AML-193 (cell line): Measurements from ENCODE around the gene PRKG1.
"Not testable (repeated sequence)": the region's sequence is repeated elsewhere in the genome, so short reads cannot be mapped to it uniquely, and the experiment has no call there.

Experiments
- DNase-seq, 2 experiments: peaks; one replicate each; lab custom pipeline; 2025; lab: John Stamatoyannopoulos, UW

The PRKG1 gene

DNA sequence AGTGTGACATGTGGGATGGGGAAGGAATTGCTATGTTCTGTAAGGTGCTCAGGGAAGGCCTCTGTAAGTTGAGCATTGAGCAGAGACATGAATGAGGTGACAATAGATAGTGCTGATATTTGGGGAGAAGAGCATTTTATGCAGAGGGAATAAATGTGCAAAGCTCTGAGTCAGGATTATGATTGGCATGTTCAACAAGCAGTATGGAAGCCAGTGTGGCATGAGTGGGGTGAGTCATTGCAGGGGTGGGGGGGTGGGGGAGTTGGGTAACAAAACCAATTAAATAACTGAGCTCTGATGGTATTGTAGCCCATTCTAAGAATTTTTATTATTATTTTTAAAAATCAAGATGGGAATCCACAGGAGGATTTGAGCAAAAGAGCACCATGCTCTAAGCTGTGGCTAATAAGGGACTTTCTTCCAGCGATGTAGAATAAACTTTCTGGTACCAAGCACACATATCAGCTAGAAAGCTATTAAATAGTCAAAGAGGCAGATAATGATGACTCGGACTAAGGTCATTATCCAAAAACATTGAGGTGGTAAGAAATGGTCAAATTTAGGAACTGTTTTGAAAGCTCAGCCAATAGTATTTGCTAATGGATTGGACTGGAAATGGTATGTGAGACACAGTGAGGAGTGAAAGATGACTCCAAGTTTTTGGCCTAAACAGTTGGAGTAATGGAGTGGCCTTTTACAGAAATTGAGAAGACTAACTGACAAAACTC, 96.4 kb downstream of the PRKG1 start:
- no peak for DNase-seq

DNA sequence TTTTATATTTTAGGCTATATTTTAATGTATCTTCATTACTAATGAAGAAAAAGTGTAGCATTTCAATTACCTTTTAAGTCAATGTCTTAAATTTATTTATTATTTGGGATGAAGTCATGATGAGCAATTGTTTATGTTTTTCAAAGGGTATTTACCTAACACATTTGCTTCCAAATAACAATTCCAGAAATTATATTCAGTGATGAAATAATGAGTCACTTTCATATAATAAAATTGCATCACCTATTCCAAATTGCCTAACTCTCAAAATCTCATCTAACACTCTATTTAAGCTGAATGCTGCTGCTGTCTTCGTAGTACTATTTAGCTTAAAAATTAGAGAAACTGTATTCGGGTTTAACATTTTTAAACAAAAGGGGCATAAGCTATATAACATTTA, 97.7 kb downstream of the PRKG1 start:
- DNase-seq = no peak

DNA sequence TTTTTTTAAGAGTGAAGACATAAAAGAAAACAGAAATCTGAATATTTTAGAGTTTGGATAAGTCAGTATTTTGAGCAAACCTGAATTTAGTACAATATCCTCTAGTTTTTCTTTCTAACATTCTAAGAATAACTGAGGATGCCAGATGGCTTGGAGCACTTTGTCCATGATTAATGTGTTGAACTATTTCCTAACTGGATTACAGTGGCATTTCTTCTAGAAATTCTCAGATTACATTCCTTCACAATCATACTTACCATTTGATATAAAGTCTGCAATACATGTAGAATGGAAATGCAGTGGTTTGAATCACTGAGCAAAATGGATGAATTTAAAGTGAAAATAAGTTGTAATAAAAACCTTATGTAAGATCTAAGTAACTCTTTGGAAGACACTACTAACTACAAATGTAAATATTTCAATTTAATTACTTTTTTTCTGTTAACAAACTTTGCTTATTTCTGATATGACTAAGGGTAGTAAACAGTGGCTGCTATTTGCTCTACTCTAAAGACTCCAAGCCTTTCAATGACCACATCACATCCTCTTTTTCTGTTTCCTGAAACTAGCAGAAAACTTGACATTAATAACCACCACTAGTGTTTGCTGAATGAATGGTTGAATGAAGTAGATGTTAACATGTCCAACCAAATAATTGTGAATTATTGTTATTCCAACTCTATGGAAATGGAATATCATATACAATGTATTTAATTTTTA, 102.8 kb downstream of the PRKG1 start:
- DNase-seq = no peak

DNA sequence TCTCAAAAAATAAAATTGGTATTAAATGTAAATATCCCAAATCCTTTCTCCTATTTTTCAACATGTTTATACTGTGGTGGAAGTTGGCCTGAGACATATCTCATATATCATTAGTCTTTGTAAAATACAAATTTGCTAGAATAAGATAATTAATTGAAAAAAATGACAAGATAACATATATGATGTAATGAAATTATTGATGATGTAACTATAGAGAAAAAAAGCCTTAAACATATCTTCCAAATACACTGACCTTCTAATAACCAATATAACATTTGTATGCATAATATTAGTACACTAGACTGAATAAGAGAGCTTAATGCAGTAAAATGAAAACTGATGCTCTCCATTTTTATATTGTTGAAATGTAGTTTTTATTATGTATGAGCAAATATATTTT, 104.3 kb downstream of the PRKG1 start:
- DNase-seq = no peak

DNA sequence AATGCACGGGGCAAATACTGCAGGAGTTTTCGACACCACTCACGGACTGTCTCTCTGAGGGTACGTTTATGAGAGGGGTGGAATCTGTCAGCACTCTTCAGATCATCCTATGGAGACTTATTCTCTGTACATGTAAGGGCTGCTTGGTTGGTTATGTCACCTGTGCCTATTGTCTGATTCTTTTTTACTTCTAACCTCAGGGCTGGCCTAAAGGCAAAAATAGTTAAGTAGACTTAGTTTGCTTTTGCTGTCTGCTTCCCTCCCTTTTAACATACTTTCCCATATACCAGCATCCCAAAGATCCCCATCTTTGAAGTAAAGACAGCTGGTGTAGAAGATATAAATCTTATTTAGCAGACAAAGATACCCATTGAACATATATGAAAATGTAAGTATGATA, 105.9 kb downstream of the PRKG1 start:
- no peak for DNase-seq

DNA sequence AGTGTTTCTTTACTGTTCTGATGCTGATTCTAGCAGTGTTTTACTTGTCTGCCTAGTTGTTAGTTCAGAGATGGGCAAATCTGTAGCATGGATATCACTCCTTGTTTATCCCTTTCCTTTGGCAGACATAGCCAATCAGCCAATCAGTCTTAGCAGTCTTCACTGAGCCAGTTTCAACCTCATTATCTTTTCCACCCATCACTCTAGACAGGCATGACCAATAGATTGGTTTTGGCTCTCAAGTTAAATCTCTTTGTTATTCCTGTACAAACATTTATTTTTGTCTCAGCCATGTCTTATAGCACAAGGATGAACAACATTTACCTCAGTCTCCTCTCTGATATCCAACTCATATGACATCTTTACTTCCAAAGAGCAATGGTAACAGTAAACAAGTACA, 109.5 kb downstream of the PRKG1 start:
- no peak for DNase-seq

DNA sequence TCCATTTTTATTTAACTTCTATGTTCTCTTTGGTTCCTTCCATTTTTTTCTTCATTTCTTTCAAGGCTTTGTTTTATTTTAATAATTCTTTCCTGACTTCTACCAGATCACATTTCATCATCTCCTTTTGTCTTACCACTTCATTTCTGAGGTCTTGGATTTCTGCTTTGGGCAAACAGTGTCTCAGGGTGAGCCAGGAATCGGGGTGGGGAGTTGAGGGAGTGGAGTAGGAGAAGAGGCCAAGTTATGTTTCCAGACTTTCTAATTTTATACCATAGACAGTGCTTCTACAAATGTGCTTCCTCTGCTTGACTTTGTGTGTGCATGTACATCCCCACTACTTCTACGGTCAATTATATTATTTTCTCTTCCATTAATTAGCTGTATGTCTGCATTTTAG, 112.1 kb downstream of the PRKG1 start:
- DNase-seq = no peak

DNA sequence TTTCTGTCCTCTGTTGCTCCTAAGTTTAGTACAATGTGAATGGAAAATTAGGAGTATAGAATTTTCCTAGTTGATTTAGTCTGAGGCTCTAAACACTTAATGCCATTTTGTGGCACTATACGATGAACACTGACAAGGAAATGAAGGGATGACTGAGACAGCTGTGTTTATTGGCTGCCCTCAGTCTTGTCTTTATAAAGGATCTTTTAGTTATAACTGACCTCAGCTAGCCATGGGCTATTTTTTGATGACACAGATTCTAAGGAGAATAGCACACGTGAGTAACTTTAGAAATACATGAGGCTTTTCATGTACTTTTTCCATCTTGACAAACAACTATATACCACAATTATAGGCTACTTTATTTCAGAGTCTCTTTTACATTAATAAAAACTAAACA, 113.7 kb downstream of the PRKG1 start:
- DNase-seq = no peak

DNA sequence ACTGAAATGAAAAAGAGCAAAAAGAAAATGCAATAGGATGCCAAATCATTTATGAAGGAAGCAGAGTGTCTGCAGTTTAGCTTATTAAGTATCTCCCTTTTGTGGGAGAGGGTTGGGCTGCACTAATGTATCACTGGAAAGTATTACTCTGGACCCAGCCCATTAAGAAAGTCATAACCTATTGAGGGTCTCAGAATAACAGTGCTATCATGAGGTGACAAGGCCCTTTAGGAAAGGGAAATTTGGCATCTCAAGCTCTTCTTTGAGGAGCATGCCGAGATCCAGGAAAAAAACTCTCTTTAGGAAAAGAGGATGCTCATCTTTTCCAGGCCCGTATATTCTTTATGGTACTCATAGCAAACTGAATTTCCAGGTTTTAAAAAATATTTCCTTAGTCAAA, 114.6 kb downstream of the PRKG1 start:
- DNase-seq = no peak

DNA sequence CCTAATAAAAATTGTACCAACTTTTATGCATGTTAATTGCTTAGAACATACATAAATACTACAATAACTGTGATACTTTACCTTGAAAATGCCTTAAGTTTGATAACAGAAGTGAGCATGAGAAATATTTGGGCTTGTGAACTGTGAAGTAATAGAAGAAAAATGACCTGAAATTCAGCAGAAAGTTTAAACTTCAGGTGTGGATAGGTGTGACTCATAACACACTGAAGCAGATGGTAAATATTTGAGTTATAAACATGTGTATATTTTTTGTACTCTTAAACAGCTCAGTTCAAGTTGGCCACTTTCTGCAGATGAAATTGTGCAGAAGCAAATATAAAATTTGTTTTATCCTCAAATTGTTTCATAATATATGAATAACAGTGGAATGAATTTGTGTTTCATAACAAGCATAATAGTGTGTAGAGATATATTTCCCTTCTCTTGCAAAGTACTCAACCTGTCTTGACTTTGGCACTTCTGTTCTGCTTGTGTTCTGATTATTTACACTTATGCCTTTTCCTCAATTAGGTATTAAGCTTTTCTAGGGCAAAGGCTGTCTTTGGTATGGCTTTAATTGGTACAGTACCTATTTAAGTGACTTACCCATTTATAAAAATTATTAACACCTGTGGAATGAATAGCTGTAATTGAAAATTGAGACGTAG, 122.4 kb downstream of the PRKG1 start:
- DNase-seq = no peak

DNA sequence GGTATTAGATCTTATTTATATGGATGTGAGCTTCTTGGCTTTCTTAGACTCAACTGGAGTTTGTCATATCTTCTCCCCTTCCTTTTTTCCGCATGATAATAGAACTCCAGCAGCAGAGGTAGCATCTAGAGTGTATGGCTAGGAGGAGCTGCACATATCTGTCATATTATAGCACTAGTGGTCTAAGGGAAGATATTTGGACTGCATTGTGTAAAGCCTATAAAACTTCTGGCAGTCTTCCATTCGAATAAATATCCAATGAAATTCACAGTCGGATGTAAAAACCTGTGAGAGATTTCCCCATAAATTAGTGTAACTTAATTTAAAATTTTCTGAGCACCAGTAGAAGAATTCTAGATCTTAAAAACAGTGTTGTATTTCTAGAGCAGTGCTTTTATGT, 123.9 kb downstream of the PRKG1 start:
- DNase-seq = no peak

DNA sequence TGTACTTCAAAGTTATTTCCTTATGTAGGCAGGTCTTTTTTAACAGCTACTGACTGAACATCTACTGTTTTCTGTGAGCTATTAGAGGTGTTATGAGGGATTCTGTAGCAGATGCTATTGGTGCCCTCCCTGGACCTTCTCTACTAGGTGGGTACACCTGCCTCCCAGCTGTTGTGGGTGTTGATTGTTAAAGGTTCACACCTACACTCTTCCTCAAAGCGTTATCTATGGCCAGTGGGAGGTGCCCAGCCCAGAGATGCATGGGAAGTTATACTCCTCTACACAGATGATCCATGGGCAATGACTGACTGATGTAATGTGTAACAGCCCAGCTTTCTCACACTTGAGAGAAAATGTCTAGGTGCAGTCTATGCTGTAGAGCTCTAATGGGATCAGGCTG, 127.7 kb downstream of the PRKG1 start:
- no peak for DNase-seq

DNA sequence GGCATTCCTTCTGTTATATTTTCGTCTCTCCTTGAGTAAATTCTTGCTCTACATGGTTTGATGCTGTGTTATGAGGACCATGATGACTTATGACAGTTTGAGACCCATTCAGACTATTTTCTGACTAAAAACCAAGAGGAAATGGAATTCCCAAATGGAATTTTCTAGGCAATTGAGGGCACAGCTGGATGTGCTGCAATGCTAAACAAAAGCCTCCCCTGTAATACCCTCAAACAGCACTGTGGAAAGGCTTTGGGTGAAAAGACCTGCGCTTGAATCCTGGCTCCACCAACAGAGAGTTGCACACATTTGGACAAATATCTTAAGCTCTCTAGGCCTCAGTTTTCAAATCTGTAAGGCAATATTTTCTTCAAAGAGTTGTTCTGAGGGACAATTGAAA, 129.1 kb downstream of the PRKG1 start:
- DNase-seq = no peak

DNA sequence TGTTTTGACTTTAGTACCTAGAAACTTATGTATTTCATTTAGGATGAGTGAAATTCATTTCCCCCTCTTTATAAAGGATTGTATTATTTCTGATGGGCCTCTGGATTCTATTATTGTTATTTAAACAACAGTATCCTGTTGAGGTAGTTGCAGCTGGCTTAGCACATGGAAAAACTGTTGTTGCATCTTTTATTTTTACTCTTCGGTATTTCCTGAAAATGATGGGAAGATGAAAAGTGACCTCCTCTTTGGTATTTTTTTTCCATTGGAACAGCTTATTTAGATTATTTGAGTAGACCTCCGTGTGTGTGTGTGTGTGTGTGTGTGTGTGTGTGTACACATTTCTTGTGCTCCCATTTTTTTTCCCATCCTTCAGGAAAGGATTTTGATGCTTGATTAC, 129.8 kb downstream of the PRKG1 start:
- DNase-seq = no peak

DNA sequence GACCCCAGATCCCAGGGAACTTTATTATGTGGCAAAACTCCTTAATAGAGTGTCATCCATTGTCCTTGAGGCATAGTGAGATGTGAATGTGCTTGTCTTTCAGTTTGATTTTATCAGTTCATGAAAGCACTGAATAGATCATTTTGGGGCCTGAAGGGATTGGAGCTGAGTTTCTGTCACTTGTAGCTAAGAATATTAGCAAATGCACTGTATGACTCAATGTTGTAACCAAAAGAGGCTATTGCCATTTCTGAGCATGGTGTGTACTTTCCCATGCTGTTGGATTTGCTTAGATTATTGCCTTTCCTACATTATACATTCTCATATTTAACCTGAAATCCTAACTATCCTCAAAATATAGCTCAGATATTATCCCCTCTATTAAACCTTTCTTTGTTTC, 130.4 kb downstream of the PRKG1 start:
- DNase-seq = no peak

DNA sequence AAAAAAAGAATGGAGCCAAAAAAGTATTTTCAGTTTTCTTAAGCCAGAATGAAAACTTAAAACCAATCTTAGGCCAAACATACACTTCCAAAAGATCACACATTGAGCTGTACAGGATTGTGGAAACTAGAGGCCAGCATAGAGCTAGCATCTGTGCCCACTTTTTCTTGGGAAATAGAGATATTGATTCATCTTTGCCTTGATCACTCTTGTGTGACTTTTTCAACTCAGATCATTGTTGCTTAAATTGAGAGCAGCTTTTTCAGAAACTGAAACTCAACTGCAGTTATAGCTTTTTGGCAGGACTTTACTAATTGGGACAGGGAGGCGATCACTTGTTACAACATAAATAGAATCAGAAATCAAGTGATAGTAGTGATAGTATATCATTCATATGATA, 132.2 kb downstream of the PRKG1 start:
- DNase-seq = no peak

DNA sequence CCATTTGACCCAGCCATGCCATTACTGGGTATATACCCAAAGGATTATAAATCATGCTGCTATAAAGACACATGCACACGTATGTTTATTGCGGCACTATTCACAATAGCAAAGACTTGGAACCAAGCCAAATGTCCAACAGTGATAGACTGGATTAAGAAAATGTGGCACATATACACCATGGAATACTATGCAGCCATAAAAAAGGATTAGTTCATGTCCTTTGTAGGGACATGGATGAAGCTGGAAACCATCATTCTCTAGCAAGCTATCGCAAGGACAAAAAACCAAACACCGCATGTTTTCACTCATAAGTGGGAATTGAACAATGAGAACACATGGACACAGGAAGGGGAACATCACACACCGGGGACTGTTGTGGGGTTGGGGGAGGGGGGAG, 138.7 kb downstream of the PRKG1 start:
- not testable (repeated sequence) for DNase-seq

DNA sequence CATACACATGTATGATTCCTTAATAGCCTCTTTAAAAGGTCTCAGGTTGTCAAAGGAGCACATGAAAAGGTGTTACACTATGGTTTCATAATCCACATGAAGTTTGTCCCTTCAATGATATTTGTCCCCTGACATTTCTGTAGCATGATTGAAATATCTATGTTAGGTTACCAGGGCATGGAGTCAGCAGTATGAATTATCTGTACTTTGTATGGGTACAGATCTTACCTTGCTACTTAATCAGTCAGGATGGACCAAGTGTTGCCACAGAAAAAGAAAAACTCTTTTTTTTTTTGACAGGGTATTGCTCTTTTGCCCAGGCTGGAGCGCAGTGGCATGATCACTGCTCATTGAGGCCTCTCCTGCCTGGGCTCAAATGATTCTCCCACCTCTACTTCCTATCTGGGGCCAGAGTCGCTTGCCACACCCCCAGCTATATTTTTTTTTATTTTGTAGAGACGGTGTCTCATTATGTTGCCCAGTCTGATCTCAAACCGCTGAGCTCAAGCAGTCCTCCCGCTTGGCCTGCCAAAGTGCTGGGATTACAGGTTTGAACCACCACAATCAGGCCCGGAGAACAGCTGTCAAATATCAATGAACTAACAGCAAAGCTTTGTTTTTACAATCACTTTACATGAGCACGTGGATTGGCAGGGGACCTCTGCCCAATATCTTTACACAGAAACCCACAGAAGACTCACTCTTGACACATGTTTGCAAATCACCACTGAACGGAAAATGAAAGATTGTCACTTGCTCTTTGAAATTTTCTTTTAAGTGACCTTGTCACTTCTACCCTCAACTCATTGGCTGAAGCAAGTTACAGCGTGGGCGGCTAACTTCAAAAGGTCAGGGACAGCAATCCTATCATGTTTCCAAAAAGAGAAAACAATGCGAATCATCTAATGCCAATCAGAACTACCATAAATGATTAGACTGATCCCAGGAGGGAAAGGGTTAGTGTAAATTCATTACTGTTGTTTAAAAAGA, 140.2 kb downstream of the PRKG1 start:
- DNase-seq = no peak

DNA sequence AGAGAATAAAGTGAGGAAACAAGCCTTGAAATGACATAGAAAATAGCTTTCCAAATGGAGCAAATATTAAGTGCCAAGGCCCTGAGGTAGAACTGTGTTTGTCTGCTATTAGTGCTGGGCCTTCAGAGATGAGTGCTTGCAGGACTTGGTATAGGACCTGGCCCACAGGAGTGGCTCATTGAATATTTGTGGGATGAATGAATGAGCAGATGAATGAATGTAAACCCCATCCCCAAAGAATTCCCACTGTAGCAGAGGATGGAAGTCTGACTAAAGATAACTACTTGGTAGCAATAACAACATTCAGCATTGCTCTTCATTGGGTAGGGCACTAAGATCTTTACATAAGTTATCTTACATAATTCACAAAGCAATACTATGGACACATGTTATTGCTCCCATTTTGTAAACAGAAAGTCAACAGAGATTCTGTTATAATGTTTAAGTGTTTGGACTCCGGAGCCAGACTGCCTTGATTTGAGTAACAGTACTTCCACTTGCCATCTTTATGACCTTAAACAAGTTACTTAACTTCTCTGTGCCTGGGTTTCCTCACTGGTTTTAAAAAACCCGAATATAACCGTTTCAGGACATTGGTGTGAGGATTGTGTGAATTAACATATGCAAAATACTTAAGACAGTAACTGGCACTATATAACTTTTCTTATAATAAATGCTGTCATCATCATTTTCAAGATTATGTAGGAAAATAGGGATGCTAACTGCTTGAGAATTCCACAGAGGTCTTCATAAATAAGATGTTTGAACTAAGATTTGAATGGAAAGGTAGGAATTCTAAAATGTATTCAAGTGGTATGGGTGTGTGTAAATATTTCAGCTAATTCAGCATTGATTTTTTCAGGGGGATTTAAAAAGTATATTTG, 141.9 kb downstream of the PRKG1 start:
- no peak for DNase-seq

DNA sequence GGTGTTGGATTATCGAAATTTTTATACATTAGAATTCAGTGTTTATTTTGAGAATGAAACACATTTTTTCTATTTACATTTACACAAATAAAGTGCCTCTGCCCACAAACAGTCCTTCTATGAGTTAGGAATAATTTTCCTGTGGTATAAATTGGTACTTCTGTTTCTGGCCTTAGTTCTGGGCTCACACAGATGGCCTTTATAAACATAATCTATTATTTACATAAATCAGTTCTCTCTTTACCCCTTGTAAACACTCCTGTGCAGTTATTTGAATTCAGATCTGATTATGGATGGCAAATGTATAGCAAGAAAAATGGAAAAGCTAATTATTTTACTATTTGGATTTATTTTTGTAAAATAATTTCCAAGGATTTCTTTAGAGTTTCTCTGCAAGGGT, 143.2 kb downstream of the PRKG1 start:
- DNase-seq = no peak

DNA sequence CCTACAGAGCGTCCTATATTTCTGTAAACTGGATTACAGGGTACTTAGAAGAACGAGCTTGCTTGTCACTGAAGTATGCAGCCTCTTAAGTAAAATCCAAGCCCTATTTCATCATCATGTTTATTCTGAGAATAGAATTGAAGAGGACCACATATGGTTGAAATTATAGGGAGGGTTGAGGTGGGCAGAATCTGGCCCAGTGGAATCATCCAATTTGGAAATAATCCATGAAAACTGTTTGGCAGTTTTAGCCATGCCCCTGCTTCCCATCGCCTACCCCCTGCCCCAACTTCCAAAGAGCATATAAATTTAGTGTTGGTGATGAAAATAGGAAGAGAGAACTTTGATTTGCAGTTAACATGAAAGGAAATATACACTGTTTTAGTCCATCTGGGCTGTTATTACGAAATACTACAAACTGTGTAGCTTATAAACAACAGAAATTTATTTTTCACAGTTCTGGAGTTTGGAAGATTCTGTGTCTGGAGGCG, 150.4 kb downstream of the PRKG1 start:
- DNase-seq = no peak
